Memory B cell (primary cell): ENCODE results near the gene TBX4.

ENCODE experiments used
- ATAC-seq: fragments of 150-1000 bp; cut with Tn5 transposase; 2 replicates; pipeline ENCODE4 v1.10.0; 2021; ENCODE audit warnings: low read depth, mild to moderate bottlenecking, moderate library complexity
- DNase-seq, 2 donors: peaks; one replicate each; pipeline ENCODE4 v3.0.0; 2022; ENCODE audit warnings: low spot score in 2 of 2
- H3K27ac Mint-ChIP-seq: one replicate; pipeline ENCODE4 v1.8.0; 2022; ENCODE audit warnings: mild to moderate bottlenecking, moderate library complexity, mixed read lengths
- H3K27me3 Mint-ChIP-seq: one replicate; pipeline ENCODE4 v1.8.0; 2022; ENCODE audit warnings: mixed read lengths
- H3K36me3 Mint-ChIP-seq: one replicate; pipeline ENCODE4 v1.8.0; 2022; ENCODE audit warnings: mild to moderate bottlenecking, mixed read lengths
- H3K4me1 Mint-ChIP-seq: one replicate; pipeline ENCODE4 v1.8.0; 2022; ENCODE audit warnings: mixed read lengths
- H3K4me3 Mint-ChIP-seq: one replicate; pipeline ENCODE4 v1.8.0; 2022; ENCODE audit warnings: mild to moderate bottlenecking, moderate library complexity, mixed read lengths
- H3K9me3 Mint-ChIP-seq: one replicate; pipeline ENCODE4 v1.8.0; 2022; ENCODE audit warnings: mixed read lengths

The TBX4 gene

GRCh38 chr17:61480414-61480807 is 28.2 kb downstream of the TBX4 start:
- peaks cover 9% of the 10 kb centered on the region for H3K27me3 Mint-ChIP-seq

GRCh38 chr17:61481421-61481820 is 29.2 kb downstream of the TBX4 start:
- no peak overlapping the region for H3K27ac Mint-ChIP-seq
- no peak for ATAC-seq
- H3K4me1 Mint-ChIP-seq = no peaks in the 10 kb centered on the region
- no peaks in the 10 kb centered on the region for H3K36me3 Mint-ChIP-seq
- peaks cover 3% of the 10 kb centered on the region for H3K27me3 Mint-ChIP-seq
- H3K4me3 Mint-ChIP-seq = no peak overlapping the region
- DNase-seq = no peak
- H3K9me3 Mint-ChIP-seq = no peaks in the 10 kb centered on the region

More at GRCh38 chr17:61480414-61480807, 28.2 kb downstream of the TBX4 start:
- no peaks in the 10 kb centered on the region for H3K36me3 Mint-ChIP-seq
- H3K9me3 Mint-ChIP-seq = no peaks in the 10 kb centered on the region
- no peak overlapping the region for H3K4me3 Mint-ChIP-seq
- ATAC-seq = no peak
- H3K27ac Mint-ChIP-seq = no peak overlapping the region
- no peak for DNase-seq
- H3K4me1 Mint-ChIP-seq = no peaks in the 10 kb centered on the region

- Mint-ChIP-seq H3K27me3 (peaks cover 3% of the 10 kb centered on the region), H3K9me3 (no peaks in the 10 kb centered on the region), H3K36me3 (no peaks in the 10 kb centered on the region), H3K27ac (no peak overlapping the region), H3K4me1 (no peaks in the 10 kb centered on the region), H3K4me3 (no peak overlapping the region)
- no peak for ATAC-seq
- no peak for DNase-seq
These were observed 30.2 kb downstream of the TBX4 start for GRCh38 chr17:61482467-61482866.

- Mint-ChIP-seq H3K4me1 (no peaks in the 10 kb centered on the region), H3K27me3 (peaks cover 3% of the 10 kb centered on the region), H3K9me3 (no peaks in the 10 kb centered on the region), H3K4me3 (no peak overlapping the region), H3K27ac (no peak overlapping the region), H3K36me3 (no peaks in the 10 kb centered on the region)
- ATAC-seq = no peak
- DNase-seq = no peak
These were observed 31.5 kb downstream of the TBX4 start for GRCh38 chr17:61483778-61484116.

GRCh38 chr17:61484174-61484573 is 32.0 kb downstream of the TBX4 start:
- H3K4me3 Mint-ChIP-seq = no peak overlapping the region
- no peak for ATAC-seq
- no peak for DNase-seq
- no peaks in the 10 kb centered on the region for H3K36me3 Mint-ChIP-seq
- H3K27ac Mint-ChIP-seq = no peak overlapping the region
- H3K9me3 Mint-ChIP-seq = no peaks in the 10 kb centered on the region
- H3K4me1 Mint-ChIP-seq = no peaks in the 10 kb centered on the region
- peaks cover 3% of the 10 kb centered on the region for H3K27me3 Mint-ChIP-seq

GRCh38 chr17:61485067-61485775 is 33.0 kb downstream of the TBX4 start:
- ATAC-seq (no peak), DNase-seq (no peak)
- no peak overlapping the region for H3K27ac Mint-ChIP-seq
- no peaks in the 10 kb centered on the region for H3K36me3 Mint-ChIP-seq
- H3K4me1 Mint-ChIP-seq = no peaks in the 10 kb centered on the region
- H3K27me3 Mint-ChIP-seq = peaks cover 3% of the 10 kb centered on the region
- no peaks in the 10 kb centered on the region for H3K9me3 Mint-ChIP-seq
- H3K4me3 Mint-ChIP-seq = no peak overlapping the region

- Mint-ChIP-seq H3K27me3 (peaks cover under 1% of the 10 kb centered on the region), H3K4me1 (no peaks in the 10 kb centered on the region), H3K4me3 (no peak overlapping the region), H3K27ac (no peak overlapping the region), H3K9me3 (no peaks in the 10 kb centered on the region), H3K36me3 (no peaks in the 10 kb centered on the region)
- no peak for ATAC-seq
- no peak for DNase-seq
These were observed 34.2 kb downstream of the TBX4 start for GRCh38 chr17:61486135-61487120.

- Mint-ChIP-seq H3K4me1 (no peaks in the 10 kb centered on the region), H3K27ac (no peak overlapping the region)
- no peak for DNase-seq
These were observed 35.2 kb downstream of the TBX4 start for GRCh38 chr17:61487161-61487988.

GRCh38 chr17:61487989-61488595 is 35.9 kb downstream of the TBX4 start:
- Mint-ChIP-seq H3K9me3 (no peaks in the 10 kb centered on the region), H3K36me3 (no peaks in the 10 kb centered on the region), H3K4me1 (no peaks in the 10 kb centered on the region), H3K4me3 (no peak overlapping the region), H3K27me3 (no peaks in the 10 kb centered on the region), H3K27ac (no peak overlapping the region)
- DNase-seq = no peak
- ATAC-seq = no peak

More at GRCh38 chr17:61487161-61487988, 35.2 kb downstream of the TBX4 start:
- Mint-ChIP-seq H3K9me3 (no peaks in the 10 kb centered on the region), H3K36me3 (no peaks in the 10 kb centered on the region), H3K4me3 (no peak overlapping the region), H3K27me3 (no peaks in the 10 kb centered on the region)
- ATAC-seq = no peak

- Mint-ChIP-seq H3K27ac (no peak overlapping the region), H3K27me3 (peaks cover 1% of the 10 kb centered on the region), H3K9me3 (no peaks in the 10 kb centered on the region), H3K4me3 (no peak overlapping the region), H3K4me1 (no peaks in the 10 kb centered on the region), H3K36me3 (no peaks in the 10 kb centered on the region)
- no peak for ATAC-seq
- no peak for DNase-seq
These were observed 36.9 kb downstream of the TBX4 start for GRCh38 chr17:61488878-61489718.

- H3K27me3 Mint-ChIP-seq = peaks cover 1% of the 10 kb centered on the region
- no peak for ATAC-seq
These were observed 37.7 kb downstream of the TBX4 start for GRCh38 chr17:61489719-61490490.

GRCh38 chr17:61490540-61490975 is 38.3 kb downstream of the TBX4 start:
- ATAC-seq (no peak), DNase-seq (no peak)
- Mint-ChIP-seq H3K4me3 (no peak overlapping the region), H3K9me3 (no peaks in the 10 kb centered on the region), H3K4me1 (no peaks in the 10 kb centered on the region), H3K27ac (no peak overlapping the region), H3K36me3 (no peaks in the 10 kb centered on the region), H3K27me3 (peaks cover 1% of the 10 kb centered on the region)

More at GRCh38 chr17:61489719-61490490, 37.7 kb downstream of the TBX4 start:
- no peak for DNase-seq
- Mint-ChIP-seq H3K27ac (no peak overlapping the region), H3K36me3 (no peaks in the 10 kb centered on the region), H3K4me3 (no peak overlapping the region), H3K9me3 (no peaks in the 10 kb centered on the region), H3K4me1 (no peaks in the 10 kb centered on the region)
